Measurements from ENCODE around the gene DR1.
A peak's percentile ranks its signal among the peaks of the same experiment; 100 is the strongest.

Gene DR1

GRCh38 chr1:93345633-93346420 lies at the start of gene DR1:
Gene DR1 (plus strand): TSS chr1:93345907. CDS start chr1:93346646, 739 bp downstream.
- DNase-seq, result peak; percentile 90

GRCh38 chr1:93296555-93297154 lies 49.1 kb upstream of the DR1 start:
- DNase-seq, result no peak

GRCh38 chr1:93301131-93301530 lies 44.6 kb upstream of the DR1 start:
- DNase-seq, result no peak

- DNase-seq, result no peak
These were observed 43.6 kb upstream of the DR1 start for GRCh38 chr1:93302078-93302477.

GRCh38 chr1:93304716-93305138 lies 41.0 kb upstream of the DR1 start:
- peak; percentile 74 for DNase-seq

GRCh38 chr1:93306920-93307319 lies 38.8 kb upstream of the DR1 start:
- DNase-seq, result no peak

- no peak for DNase-seq
These were observed 32.7 kb upstream of the DR1 start for GRCh38 chr1:93313026-93313425.

- no peak for DNase-seq
These were observed 28.5 kb upstream of the DR1 start for GRCh38 chr1:93317207-93317606.

GRCh38 chr1:93317943-93318342 lies 27.8 kb upstream of the DR1 start:
- no peak for DNase-seq

GRCh38 chr1:93321720-93322119 lies 24.0 kb upstream of the DR1 start:
- DNase-seq, result no peak

- DNase-seq, result no peak
These were observed 23.4 kb upstream of the DR1 start for GRCh38 chr1:93322349-93322748.

- no peak for DNase-seq
These were observed 22.4 kb upstream of the DR1 start for GRCh38 chr1:93323185-93323820.

- no peak for DNase-seq
These were observed 20.9 kb upstream of the DR1 start for GRCh38 chr1:93324486-93325464.

GRCh38 chr1:93328809-93329760 lies 16.6 kb upstream of the DR1 start:
- no peak for DNase-seq

GRCh38 chr1:93330196-93330595 lies 15.5 kb upstream of the DR1 start:
- no peak for DNase-seq

GRCh38 chr1:93330617-93331016 lies 15.1 kb upstream of the DR1 start:
- DNase-seq, result no peak

- no peak for DNase-seq
These were observed 14.3 kb upstream of the DR1 start for GRCh38 chr1:93331412-93331811.

- no peak for DNase-seq
These were observed 13.3 kb upstream of the DR1 start for GRCh38 chr1:93332368-93332767.

- no peak for DNase-seq
These were observed 7.1 kb upstream of the DR1 start for GRCh38 chr1:93338387-93339146.

- DNase-seq, result no peak
These were observed 6.5 kb upstream of the DR1 start for GRCh38 chr1:93339171-93339697.

- DNase-seq, result no peak
These were observed 5.6 kb upstream of the DR1 start for GRCh38 chr1:93340090-93340489.
